ENCODE measurements around the gene ZBTB43.
A peak's percentile ranks its signal among the peaks of the same experiment; 100 is the strongest.

The ZBTB43 gene

DNA sequence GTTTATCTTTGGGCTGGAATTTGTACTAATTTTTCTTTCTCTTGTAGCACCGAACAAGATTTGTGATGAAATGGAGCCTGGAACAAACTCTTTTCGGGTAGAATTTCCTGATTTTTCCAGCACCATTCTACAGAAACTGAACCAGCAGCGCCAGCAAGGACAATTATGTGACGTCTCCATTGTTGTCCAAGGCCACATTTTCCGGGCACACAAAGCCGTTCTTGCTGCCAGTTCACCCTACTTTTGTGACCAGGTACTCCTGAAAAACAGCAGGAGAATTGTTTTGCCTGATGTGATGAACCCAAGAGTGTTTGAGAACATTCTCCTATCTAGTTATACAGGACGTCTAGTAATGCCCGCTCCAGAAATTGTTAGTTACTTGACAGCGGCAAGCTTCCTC is 27.6 kb downstream of the ZBTB43 start:
- DNase-seq = no peak

DNA sequence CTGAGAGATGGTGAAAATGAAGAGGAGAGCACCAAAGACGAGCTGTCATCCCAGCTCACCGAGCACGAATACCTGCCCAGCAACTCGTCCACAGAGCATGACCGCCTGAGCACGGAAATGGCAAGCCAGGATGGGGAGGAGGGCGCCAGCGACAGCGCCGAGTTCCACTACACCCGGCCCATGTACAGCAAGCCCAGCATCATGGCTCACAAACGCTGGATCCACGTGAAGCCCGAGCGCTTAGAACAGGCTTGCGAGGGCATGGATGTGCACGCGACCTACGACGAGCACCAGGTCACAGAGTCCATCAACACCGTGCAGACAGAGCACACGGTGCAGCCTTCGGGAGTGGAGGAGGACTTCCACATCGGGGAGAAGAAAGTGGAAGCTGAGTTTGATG is 28.2 kb downstream of the ZBTB43 start:
- no peak for DNase-seq

DNA sequence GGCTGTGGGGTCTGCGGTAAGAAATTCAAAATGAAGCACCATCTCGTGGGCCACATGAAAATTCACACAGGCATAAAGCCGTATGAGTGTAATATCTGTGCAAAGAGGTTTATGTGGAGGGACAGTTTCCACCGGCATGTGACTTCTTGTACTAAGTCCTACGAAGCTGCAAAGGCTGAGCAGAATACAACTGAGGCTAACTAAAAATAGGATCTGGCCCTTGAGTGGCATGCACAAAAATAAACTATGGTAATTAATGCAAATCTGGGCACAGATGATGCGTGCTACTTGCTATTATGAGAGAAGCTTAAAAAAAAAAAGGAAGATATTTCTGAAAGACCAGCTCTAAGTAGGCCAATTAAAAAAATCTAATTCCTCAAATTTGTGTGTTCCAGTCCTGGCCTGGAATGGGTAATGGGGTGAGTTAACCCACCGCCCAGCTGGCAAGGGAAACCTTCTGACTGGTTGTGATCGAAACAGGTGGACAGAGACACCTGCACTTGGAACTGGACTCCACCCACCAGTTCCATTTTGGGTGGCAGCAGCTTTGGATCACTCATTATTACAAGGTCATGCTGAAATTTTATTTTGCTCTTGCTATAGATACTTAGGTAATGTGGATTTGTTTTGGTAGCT is 29.0 kb downstream of the ZBTB43 start:
- DNase-seq = no peak

DNA sequence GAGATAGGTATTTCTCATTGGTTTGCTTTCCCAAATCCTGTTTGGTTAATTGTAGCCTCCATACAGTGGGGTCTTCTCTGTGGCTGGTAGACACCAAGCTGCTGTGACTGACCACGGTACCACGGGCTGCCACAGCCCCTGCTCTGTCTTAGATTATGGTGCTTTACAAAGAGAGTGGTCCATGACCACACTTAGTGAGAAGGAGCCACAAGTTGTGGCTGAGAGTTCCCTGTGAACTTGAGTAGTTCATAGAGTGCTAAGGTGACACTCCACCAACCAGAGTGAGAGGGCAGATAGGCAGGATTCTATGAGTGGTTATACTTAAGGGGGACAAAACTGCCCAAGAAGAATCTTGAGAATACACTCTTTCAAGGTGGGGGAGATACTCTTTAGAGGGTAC is 29.8 kb downstream of the ZBTB43 start:
- DNase-seq = no peak

DNA sequence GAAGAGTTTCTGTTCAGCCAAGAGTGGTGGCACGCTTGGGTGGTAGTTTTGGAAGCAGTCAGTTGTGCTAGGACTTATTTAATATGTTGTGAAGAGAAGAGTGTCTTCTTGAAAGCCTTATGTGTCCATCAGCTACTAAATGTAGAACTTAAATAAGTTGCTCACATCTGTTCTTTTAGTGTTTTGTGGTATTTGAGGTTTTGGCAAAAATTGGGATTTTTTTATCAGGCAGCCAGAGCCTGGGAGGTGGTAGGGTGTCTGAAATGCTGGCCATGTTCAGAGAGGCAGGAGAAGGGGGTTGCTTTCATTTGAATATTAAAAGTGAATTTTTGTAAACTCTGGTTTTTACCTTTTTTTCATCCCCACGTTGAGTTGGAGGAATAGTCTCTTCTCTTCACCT is 31.4 kb downstream of the ZBTB43 start:
- DNase-seq = no peak

DNA sequence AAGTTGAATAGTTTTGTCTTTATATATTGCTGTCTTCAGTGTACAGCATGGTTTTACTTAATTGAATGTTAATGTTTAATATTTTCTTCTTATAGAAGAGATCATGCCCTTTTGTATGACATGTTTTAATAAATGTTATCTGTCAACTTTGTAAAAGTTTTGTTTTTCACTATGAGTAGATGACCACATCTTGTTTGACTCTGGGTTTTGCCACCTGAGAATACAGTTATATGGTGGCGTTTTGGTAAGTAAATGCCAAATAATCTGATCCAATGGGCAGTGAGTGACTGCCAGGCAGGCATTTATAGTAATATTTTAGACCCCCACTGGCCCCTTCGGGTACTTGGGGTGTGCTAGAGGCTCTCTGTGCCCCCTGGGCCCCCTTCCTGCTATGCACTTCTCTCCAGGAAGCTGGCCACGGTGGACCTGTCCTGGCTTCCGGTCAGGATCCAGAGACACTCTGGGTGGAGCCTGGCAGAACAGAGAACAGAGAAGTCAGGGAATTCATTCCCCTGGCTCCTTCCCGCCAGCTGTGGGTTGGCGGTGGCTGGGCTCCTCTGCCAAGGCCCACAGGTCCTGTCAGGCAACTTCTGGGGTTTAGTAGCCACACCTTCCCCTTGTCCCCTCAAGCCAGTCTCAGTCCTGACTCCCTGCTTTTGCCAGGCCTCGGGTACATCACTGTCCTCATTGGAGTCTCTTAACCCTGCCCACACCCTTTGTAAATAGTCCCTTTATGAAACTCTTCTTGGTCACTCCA is 33.4 kb downstream of the ZBTB43 start:
- no peak for DNase-seq

DNA sequence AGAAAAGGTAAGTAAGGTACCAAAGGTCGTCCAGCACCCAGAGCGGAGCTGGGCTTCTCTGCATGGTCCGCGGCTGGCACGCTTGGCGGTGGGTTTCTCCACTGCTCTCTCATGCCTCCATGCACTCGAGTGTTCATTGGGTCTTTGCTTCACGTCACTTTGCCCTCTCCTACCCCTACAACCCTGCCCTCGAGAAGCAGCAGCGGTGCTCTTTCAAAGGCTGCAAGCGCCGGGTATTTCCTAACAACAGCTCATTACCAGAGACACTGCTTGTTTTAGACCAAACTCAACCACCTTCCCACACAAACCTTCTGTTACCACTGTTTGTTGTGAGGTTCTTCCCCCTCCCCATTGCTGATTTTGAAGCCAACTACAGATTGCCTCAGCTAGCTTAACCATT is 34.1 kb downstream of the ZBTB43 start:
- DNase-seq = no peak

DNA sequence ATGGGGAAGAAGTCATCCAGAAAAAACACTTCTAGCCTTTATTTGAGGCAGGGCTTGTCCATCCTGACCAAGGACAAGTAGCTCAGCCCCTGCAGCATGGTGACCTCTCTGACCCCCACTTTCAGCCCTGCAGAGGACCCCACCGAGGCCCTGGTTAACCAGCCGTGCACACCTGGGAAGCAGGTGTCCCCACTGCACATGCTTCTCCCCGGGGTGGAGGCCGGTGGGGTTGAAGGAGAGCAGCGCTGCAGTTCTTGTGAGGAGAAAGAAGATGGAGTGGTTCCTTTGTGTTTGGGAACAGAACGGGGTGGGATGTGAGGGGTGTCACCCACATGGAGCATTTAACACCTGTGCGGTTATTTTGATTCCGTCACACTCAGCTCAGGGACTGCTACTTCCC is 34.5 kb downstream of the ZBTB43 start:
- no peak for DNase-seq

DNA sequence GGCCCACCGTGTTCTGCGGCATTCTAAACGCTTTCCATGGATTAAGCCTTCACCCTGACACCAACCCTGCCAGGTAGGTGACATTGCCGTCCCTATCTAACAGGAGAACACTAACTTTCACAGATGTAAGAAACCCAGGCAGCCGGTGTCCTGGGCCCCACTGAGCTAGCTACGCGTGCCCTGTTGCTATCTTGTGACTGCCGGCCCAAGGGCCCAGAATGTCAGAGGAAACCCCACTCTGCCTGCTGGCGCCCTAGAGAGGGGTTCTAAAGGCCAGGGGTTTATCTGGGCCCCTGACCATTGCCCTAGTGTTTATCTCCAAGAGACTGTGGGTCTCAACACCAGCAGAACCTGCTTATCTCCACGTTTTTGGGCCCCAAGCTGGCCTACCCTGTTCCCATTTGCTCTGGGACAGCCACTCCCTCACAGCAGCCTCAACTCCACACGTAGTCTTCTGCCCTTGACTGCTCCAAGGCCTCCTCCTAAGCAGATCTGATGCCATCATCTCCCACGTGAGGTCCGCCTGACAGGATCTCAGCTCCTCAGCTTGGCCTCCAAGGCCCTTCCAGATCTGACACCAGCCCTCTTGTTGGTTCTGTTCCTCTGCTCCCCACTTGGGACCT is 37.5 kb downstream of the ZBTB43 start:
- DNase-seq = no peak

DNA sequence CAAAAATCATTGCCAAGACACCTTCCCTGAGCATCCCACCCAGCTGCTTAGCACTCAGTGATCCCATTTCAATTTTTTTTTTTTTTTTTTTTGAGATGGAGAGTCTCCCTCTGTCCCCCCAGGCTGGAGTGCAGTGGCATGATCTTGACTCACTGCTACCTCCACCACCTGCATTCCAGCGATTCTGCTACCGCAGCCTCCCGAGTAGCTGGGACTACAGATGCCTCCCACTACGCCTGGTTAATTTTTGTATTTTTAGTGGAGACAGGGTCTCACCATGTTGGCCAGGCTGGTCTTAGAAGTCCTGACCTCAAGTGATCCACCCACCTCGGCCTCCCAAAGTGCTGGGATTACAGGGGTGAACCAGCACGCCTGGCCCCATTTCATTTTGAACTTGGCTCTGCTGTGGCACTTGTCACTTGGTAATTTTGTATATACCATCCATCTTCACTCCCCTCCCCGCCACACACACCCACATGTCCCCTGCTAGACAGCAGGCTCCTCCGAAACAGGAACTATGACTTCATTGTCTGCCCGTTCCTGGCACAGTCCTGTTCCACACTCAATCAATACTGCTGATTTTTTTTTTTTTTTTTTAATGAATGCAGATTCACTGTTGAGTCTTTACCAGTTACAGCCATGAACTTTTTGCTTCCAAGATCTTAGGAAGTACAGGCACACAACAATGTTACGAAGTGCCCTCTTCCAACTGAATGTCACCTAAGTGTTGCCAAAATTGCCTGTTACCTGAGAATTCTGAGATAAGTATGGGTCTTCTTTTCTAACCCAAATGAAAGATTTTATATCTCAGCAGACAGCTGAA is 38.3 kb downstream of the ZBTB43 start:
- DNase-seq = no peak

DNA sequence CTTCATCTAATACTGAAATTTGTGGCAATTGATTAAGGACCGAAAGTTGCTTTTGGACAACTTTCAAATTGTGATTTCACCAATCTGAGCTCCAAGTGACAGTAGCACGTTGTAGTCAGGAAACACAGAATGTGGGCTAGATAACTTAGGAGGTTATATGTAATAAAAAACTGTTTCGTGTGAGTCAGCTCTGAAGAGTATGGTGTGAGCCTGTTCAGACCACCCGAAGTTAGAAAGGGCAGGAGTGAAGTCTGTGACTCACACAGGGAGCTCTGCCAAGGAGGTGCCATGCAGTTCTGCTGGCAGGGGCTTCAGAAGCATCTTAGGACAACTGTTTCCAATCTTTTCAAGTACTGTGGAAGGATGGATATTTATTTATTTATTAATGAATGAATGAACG is 39.2 kb downstream of the ZBTB43 start:
- no peak for DNase-seq

DNA sequence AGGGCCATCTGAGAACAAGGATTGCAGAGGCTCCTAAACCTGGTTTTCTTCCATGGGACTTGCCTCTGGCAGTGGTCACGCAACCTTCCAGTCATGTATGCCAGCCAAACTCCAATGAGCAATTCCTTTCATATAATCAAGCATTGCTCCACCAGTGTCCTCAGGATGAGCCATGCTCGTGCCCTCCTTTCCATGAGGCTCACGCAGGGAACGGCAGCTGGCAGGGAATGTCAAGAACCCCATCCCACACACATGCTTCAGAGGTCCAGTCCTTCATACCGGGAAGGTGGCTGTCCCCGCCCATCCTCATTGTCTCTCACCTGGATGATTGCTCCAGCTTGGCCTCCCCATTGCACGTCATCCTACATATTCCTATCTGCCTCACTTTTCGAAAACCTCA is 42.2 kb downstream of the ZBTB43 start:
- DNase-seq = no peak

DNA sequence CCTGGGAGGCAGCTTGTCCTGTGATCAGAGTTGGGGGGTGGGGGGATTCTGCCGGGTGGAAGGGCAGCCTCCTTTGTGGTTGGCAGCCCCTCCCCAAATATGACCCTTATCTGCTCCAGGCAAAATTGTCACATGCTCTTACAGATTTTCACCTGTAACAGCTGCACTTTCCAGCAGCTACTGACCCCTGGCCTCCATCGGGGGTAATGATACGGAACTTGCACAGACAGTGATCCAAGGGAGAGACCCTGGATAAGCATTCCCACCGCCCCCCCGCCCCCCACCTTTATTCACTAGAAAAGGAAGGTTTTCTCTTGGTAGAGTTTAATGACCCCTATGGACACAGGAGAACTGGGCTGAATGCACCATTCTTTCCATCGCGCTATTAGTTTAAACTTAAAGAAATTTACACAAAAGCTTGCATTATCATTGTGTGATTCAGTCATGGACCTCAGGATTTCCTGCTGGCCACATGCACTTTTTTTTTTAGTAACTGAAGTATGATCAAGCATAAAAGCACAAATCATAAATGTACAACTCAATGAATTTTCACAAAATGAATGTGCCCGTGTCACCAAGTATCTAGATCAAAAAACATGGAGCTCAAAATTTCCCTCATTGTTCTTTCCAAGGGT is 44.9 kb downstream of the ZBTB43 start:
- no peak for DNase-seq

DNA sequence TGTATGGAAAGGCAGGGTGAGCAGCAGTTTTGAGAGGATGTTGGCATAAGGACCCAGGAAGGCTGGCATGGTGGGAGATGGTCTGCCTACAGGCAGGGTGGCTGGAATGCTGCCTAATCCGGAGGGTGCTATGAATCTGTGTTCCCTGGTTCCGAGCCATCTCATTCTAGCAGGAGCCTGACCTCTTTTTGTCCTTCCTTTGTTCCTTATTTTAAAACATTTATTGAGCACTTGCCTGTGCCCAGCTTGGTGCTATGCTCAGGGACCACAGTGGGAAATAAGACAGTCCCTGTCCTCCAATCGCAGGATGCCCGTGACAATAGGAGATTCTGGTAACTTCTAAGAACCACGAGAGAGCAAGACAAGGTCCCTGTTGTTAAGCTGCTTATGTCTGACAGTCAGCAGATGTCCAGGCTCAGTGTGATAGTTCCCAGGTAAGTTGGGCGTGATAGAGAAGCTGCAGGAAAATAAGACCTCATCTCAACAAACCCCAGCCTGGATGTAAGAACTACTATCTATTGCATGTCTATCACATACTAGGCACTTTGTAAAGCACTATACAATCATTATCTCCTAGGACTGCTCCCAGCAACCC is 46.5 kb downstream of the ZBTB43 start:
- DNase-seq = no peak

DNA sequence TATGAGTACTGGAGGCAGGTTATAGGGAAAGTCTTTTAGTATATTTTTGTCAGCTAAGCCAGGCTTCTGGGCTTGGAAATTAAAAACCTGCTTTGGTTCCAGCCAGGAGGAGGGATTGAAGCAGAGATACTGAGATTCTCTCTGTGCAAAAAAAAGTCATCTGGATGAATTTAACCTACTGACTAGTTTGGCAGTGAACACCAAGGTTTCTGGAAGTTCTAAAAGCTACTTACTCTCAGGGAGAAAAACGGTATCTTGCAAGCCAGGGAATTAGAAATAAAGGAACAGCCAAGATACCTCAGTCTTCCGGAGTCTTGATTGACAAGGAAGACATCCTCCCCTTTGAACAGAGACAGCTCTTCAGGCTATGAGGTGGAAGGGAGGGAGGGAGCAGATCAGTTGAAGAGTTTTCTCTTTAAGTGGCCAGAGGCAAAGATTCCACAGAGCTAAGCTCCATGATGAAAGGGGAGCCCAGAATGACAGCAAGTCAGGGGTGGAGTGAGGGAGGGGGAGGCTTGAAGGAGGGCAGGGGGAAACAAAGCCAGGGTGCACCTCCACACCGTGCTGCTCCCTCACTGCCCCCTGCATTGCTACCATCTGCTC is 47.3 kb downstream of the ZBTB43 start:
- DNase-seq = no peak

DNA sequence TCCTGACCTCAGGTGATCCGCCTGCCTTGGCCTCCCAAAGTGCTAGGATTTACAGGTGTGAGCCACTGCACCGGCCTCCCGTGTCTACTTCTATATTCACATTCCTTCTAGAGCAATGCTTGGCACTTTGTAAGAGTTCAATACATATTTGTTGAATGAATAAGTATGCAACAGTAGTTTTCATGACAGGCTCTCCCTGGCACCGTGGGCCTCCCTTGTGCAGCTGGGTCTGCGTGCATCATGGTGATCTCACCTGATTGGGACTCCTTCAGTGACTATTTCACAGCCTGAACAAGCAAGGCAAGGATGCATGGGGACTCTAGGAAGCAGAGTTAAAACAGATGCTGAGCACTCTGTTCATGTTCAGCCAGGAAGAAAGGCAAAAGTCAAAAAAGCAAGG is 48.8 kb downstream of the ZBTB43 start:
- no peak for DNase-seq

DNA sequence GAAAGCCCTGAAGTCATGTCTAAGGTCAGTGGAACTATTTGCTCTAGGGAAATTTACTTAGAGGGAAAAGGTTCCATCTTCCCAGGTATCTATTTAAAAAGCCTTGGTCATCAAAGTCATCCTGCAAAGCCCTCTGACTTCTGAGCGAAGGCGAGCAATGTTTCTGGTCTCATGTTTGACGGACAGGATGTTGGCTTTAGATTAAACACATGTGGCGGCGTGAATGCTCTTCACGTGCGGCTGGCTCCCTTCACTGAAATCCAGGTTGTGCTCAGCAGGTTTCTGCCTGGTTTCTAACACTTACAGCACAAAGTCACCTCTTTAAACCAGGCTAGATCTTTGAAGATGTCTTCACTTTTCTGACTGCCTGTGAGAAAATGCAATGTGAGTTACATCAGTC is 49.9 kb downstream of the ZBTB43 start:
- DNase-seq = no peak

DNA sequence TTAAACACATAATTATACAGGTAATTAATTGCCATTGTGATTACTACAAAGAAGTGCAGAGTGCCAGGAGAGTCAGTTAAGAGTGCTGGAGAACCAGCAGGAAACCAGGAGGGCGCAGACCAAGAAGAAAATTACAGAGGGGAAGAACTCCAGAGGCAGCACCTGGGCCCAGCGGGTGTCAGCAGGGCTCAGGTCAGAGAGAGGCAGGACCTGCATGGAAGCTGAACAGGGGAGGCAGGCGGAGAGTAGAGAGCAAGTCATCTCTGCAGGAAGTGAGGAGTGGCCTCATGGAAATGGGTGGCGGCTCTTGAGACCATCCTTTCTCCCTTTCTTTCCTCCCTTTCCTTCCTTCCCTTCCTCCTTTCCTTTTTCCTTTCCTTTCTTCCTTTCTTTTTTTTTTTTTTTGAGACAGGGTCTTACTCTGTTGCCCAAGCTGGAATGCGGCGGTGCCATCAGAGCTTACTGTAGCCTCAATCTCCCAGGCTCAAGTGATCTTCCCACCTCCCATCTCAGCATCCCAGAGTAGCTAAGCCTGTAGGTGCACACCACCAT is 51.6 kb downstream of the ZBTB43 start:
- DNase-seq = no peak

DNA sequence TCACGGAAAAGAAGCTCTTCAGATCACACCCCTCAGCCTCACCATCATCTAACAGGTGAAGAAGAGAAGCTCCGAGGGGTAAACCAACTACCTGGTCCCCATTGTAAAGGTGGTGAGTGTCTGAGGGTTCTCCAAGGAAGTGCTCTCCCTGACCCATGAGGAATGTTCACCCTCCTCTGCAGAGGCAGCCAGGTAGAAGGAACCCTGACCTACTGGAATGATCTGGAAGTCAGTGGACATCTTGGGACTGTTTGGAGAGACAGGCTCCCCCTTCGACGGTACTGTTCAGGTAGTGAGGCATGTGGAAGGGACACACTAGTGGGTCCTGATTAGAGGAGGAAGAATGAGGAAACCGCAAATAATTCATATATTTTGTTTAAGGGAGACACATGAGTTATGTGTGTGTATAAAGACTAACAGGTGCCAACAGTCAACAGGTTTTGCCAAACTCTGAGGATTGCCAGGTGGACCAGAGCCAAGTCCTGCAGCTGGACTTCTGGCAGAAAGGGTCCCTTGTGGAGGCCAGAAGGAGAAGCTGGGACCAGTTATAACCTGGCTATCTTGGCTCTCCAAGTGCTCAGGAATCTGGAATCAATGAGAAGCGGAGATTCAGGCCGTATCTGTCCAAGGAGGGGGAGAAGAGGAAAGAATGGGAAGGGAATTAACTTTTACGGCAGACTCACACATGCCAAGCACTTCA is 52.6 kb downstream of the ZBTB43 start:
- DNase-seq = peak; percentile 10

DNA sequence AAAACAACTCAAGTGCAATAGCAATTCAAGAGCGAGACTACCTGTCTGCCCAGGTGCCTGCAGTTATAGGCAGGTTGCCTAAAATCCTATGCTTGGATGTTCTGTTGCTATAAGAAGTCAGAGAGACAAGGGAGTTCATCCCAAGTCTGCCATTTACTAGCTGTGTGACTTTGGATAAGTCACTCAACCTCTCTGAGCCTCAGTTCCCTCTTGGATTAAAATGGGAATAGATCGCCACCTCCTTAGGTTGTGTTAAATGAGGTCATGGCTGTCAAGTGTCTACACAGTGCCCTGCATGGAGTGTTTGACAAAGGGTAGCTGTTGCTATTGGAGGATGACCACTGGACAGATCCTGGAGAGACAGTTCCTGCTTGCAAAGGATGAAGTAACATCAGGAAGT is 54.3 kb downstream of the ZBTB43 start:
- no peak for DNase-seq

DNA sequence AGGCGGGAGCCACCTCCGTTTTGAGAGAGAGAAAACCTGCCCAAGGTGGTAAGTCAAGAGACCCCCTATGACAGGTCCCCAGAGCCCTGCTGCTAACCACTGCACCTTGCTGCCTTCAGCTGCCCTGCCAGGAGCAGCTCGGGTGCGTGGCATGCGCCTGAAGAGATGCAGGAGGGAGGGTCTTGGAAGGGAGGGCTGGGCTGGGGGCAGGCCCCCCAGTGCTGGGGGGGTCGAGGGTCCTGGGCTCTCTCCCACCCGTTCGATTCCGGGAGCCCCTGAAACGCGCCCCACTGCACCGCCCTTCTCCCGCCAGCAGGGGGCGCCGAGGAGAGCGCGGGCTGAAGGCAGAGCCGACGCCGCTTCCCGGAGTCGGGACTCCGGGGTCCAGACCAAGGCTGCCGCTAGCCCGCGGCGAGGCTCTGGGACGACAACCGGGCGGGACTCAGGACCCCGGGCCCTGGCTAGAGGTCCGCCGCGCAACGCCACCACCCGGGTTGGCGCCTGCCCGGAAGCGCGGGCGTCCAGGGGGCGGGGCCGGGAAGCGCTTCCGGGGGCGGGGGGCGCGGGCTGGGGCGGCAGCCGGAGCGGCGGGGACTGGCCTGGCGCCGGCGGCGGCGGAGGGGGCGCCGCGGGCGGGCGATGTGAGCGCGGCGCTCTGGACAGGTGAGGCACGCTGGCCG is 55.4 kb downstream of the ZBTB43 start, which contains the start of gene ZBTB34:
TSS of gene ZBTB34 (plus strand) at position 563 of the 680 bp plus-strand sequence. CDS start 18,761 bp downstream, outside the sequence.
- peak; percentile 39 for DNase-seq
